Stimulated activated CD4-positive, alpha-beta T cell treated with anti-CD3 and anti-CD28 coated beads, TNF-alpha, amount 100 ng/mL, for 1 hour (primary cell): ENCODE results near the gene MAP2K4.

Experiments
- DNase-seq, 3 donors: peaks; one replicate each; pipeline ENCODE4 v3.0.0-alpha.2; 2020; ENCODE audit warnings: low read depth in 3 of 3, low spot score in 1 of 3

MAP2K4 gene

GRCh38 chr17:12088035-12088434 is 67.4 kb downstream of the MAP2K4 start:
- no peak for DNase-seq

DNA sequence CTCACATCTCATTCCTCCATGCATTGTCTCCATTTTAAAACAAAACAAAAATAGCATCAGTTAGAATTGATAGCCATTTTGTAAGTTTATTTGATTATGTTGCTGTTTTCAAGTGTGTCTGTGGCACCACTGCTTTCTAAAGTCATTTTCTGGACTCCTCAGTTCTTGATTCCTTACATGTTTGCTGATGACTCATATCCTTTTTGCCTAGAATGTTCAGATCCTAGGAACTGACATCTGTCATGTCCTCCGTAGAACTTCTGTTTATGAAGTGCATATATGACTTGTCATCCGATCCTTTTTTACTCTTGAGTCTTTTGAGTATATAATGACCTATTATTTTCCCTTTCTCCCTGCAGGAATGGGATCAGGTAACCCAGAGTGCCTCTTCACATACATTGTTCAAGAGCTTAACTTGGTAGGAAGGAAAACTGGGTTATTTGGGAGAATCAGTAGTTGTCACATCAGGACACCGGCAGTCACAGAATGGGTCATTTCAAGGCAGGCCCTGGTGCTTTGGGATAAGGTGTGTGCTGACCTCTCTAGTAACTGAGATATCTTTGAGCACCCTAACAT is 69.2 kb downstream of the MAP2K4 start:
- no peak for DNase-seq

GRCh38 chr17:12094336-12094735 is 73.7 kb downstream of the MAP2K4 start:
- DNase-seq = no peak

GRCh38 chr17:12095522-12095921 is 74.8 kb downstream of the MAP2K4 start:
- no peak for DNase-seq

- no peak for DNase-seq
These were observed 76.6 kb downstream of the MAP2K4 start for GRCh38 chr17:12097326-12097725.

GRCh38 chr17:12098568-12098967 is 77.9 kb downstream of the MAP2K4 start:
- no peak for DNase-seq

GRCh38 chr17:12099412-12099811 is 78.7 kb downstream of the MAP2K4 start:
- no peak for DNase-seq

- DNase-seq = no peak
These were observed 84.2 kb downstream of the MAP2K4 start for GRCh38 chr17:12104831-12105230.

DNA sequence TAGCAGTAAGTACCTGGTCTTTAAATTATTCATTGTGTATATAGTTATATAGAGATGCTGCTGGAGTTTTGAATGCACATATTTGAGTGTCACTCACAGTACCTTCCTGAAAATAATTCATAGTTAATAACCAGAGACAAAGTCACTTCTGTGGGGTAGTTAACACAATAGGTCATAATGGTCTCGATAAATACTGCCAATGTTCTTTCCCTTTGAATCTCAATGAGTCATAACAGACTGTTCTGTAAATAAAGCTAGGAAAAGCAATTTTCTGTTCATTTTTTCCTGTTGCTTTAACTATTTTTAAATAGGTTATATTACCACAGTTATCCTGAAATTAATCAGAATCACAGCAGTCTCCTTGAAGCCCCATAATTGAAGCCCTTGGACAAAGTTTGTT is 87.2 kb downstream of the MAP2K4 start:
- DNase-seq = no peak

- no peak for DNase-seq
These were observed 90.2 kb downstream of the MAP2K4 start for GRCh38 chr17:12110906-12111305.

DNA sequence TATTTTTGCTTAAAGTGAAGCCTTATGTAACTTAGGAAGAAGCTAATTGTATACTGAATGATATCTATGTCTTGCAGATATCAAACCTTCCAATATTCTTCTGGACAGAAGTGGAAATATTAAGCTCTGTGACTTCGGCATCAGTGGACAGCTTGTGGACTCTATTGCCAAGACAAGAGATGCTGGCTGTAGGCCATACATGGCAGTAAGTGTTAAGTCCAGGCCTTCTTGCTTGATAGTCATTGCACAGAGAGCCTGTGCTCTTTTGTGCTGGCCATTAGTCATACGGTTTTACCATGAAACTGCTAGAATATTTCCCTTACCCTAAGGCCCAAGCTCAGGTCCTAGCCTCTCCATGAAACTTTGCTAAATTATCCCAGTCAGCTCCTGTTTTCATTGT is 92.5 kb downstream of the MAP2K4 start:
- DNase-seq = no peak

- no peak for DNase-seq
These were observed 94.2 kb downstream of the MAP2K4 start for GRCh38 chr17:12114686-12115418.

- no peak for DNase-seq
These were observed 95.5 kb downstream of the MAP2K4 start for GRCh38 chr17:12116143-12116542.

DNA sequence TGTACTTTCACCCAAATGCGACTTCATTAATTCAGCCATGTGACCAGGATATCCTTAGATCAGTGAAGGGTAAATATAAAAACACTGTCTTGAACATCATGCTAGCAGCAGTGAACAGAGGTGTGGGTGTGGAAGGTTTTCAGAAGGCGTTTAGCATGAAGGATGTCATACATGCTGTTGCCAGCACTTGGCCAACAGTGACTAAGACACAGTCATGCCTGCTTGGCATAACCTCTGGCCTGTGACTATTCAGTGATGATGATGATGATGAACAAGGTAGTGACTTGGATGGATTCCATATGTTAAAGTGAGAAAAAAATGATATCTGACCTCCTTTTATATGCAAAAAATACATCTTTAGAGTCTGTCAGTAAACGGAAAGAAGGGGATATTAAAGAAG is 97.9 kb downstream of the MAP2K4 start:
- no peak for DNase-seq

DNA sequence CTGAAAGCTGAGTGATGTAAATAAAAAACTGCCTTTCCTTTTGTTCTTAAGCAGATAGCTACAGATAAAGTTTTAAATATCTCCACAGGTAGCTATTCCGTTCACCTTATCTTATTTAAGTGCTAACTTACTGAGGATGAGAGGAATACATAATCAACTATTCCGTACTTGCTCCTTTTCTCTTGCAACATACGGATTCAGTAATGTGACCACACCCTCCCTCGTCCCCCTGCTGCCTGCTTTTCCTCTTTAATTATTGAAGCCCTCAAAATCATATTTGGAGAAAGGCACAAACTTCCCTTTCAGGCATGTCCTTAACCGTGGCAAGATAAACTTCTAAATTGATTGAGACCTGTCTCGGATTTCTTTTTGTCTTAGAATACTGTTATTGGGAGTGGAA is 101.4 kb downstream of the MAP2K4 start:
- DNase-seq = no peak

GRCh38 chr17:12127177-12127576 is 106.5 kb downstream of the MAP2K4 start:
- DNase-seq = no peak

DNA sequence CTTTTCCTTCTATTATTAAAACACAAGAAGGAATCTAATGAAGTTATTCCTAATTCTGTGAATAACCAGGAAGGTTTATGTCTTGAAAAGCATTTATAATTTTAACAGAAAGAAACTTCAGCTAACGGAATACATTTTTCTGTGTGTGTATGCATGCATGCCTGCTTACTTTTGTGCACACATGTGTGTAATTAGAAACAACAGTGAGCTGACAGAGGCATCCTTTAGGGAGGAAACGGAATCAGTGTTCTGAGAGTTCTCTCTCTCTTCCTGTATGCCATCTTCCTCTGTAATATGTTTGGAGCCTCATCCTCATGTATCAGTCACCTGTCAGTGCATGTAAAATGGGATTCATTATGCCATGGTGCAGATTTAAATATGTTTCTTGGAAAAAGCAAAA is 107.0 kb downstream of the MAP2K4 start:
- DNase-seq = no peak

GRCh38 chr17:12128946-12129345 is 108.3 kb downstream of the MAP2K4 start:
- DNase-seq = no peak

GRCh38 chr17:12133183-12133582 is 112.5 kb downstream of the MAP2K4 start:
- no peak for DNase-seq

DNA sequence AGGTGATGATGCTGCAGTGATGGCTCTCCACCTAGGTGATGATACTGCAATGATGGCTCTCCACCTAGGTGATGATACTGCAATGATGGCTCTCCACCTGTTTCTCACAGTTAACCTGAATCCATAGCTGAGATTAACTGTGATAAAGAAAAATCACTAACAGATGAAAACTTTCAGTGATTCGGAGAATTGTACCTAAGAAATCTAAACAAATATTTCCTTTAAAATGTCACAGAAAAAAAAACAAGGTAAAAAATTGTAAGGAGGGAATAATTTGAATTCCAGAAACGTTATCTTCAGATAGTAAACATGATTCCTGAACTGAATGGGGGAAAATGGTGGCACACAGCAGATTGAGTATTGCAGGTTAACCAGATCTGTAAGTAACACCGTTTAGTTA is 113.4 kb downstream of the MAP2K4 start:
- DNase-seq = no peak

DNA sequence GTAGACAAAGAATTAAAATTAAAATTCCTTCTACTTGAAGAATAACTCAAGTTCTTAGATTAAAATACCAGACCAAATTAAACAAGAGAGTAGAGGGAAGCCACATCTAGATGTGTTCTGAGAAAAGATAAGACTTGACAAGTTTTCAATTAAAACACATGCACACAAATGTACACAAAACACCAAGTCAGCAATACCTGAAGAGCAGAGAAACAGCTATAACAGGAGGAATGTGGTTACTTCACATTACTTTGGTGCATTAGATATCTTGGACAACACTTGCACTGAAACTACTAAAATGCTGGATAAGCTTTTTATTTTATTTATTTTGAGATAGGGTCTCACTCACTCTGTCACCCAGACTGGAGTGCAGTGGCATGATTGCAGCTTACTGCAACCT is 113.9 kb downstream of the MAP2K4 start:
- no peak for DNase-seq

GRCh38 chr17:12136243-12136642 is 115.6 kb downstream of the MAP2K4 start:
- DNase-seq = no peak

- DNase-seq = no peak
These were observed 116.0 kb downstream of the MAP2K4 start for GRCh38 chr17:12136646-12137045.
